ENCODE results near the gene P3H4.

Gene P3H4

DNA sequence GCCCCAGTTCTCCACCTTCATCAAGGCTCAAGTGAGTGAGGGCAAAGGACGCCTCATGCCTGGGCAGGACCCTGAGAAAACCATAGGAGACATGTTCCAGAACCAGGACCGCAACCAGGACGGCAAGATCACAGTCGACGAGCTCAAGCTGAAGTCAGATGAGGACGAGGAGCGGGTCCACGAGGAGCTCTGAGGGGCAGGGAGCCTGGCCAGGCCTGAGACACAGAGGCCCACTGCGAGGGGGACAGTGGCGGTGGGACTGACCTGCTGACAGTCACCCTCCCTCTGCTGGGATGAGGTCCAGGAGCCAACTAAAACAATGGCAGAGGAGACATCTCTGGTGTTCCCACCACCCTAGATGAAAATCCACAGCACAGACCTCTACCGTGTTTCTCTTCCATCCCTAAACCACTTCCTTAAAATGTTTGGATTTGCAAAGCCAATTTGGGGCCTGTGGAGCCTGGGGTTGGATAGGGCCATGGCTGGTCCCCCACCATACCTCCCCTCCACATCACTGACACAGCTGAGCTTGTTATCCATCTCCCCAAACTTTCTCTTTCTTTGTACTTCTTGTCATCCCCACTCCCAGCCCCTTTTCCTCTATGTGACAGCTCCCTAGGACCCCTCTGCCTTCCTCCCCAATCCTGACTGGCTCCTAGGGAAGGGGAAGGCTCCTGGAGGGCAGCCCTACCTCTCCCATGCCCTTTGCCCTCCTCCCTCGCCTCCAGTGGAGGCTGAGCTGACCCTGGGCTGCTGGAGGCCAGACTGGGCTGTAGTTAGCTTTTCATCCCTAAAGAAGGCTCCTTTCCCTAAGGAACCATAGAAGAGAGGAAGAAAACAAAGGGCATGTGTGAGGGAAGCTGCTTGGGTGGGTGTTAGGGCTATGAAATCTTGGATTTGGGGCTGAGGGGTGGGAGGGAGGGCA lies 10.7 kb upstream of the P3H4 start:
- no peak; the same call in none of the 3 replicates for ATAC-seq
- TF ChIP-seq RARB (CRISPR knock-in tag; IDR thresholded peaks at IDR 0.05) (no peak), PPARA (CRISPR knock-in tag; IDR thresholded peaks at IDR 0.05; ENCODE audit: borderline replicate concordance) (no peak), ZC3H10 (CRISPR knock-in tag; IDR thresholded peaks at IDR 0.05) (no peak), ESRRG (CRISPR knock-in tag; IDR thresholded peaks at IDR 0.05) (no peak), CSRNP3 (CRISPR knock-in tag; IDR thresholded peaks at IDR 0.05) (no peak), ARNTL (CRISPR knock-in tag; IDR thresholded peaks at IDR 0.05; ENCODE audit: borderline replicate concordance, low read depth) (no peak), POU6F1 (CRISPR knock-in tag; IDR thresholded peaks at IDR 0.05; ENCODE audit: borderline replicate concordance, low read depth) (no peak), ZNF70 (CRISPR knock-in tag; IDR thresholded peaks at IDR 0.05) (no peak), CSDC2 (CRISPR knock-in tag; IDR thresholded peaks at IDR 0.05) (no peak), ZNF8 (CRISPR knock-in tag; IDR thresholded peaks at IDR 0.05) (no peak), ISL1 (CRISPR knock-in tag; IDR thresholded peaks at IDR 0.05) (no peak)

- no peak for ATAC-seq
- no peak for TF ChIP-seq PPARA (CRISPR knock-in tag; IDR thresholded peaks at IDR 0.05; ENCODE audit: borderline replicate concordance)
- TF ChIP-seq ZNF70 (CRISPR knock-in tag; IDR thresholded peaks at IDR 0.05), result no peak
- TF ChIP-seq OSR1 (CRISPR knock-in tag; IDR thresholded peaks at IDR 0.05), result no peak
- no peak for TF ChIP-seq ZC3H10 (CRISPR knock-in tag; IDR thresholded peaks at IDR 0.05)
- no peak for TF ChIP-seq POU6F1 (CRISPR knock-in tag; IDR thresholded peaks at IDR 0.05; ENCODE audit: borderline replicate concordance, low read depth)
- no peak for TF ChIP-seq ZNF565 (CRISPR knock-in tag; conservative IDR thresholded peaks at IDR 0.05; ENCODE audit: low read depth)
- TF ChIP-seq TSHZ2 (CRISPR knock-in tag; IDR thresholded peaks at IDR 0.05), result no peak
- TF ChIP-seq, protein P1, sequence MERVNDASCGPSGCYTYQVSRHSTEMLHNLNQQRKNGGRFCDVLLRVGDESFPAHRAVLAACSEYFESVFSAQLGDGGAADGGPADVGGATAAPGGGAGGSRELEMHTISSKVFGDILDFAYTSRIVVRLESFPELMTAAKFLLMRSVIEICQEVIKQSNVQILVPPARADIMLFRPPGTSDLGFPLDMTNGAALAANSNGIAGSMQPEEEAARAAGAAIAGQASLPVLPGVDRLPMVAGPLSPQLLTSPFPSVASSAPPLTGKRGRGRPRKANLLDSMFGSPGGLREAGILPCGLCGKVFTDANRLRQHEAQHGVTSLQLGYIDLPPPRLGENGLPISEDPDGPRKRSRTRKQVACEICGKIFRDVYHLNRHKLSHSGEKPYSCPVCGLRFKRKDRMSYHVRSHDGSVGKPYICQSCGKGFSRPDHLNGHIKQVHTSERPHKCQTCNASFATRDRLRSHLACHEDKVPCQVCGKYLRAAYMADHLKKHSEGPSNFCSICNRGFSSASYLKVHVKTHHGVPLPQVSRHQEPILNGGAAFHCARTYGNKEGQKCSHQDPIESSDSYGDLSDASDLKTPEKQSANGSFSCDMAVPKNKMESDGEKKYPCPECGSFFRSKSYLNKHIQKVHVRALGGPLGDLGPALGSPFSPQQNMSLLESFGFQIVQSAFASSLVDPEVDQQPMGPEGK (CRISPR knock-in tag; IDR thresholded peaks at IDR 0.05; ENCODE audit: borderline replicate concordance), result no peak
- TF ChIP-seq TCF4 (CRISPR knock-in tag; IDR thresholded peaks at IDR 0.05; ENCODE audit: borderline replicate concordance), result no peak
- TF ChIP-seq ZFP3 (CRISPR knock-in tag; IDR thresholded peaks at IDR 0.05), result no peak
- no peak for TF ChIP-seq RARB (CRISPR knock-in tag; IDR thresholded peaks at IDR 0.05)
- no peak for TF ChIP-seq ZFP30 (CRISPR knock-in tag; IDR thresholded peaks at IDR 0.05)
- TF ChIP-seq ESRRG (CRISPR knock-in tag; IDR thresholded peaks at IDR 0.05), result no peak
- no peak for TF ChIP-seq ZNF8 (CRISPR knock-in tag; IDR thresholded peaks at IDR 0.05)
- TF ChIP-seq CSDC2 (CRISPR knock-in tag; IDR thresholded peaks at IDR 0.05), result no peak
- TF ChIP-seq ISL1 (CRISPR knock-in tag; IDR thresholded peaks at IDR 0.05), result no peak
- TF ChIP-seq BACH2 (CRISPR knock-in tag; IDR thresholded peaks at IDR 0.05; ENCODE audit: borderline replicate concordance), result no peak
- TF ChIP-seq TOX (CRISPR knock-in tag; IDR thresholded peaks at IDR 0.05; ENCODE audit: borderline replicate concordance), result no peak
- TF ChIP-seq, protein P2, sequence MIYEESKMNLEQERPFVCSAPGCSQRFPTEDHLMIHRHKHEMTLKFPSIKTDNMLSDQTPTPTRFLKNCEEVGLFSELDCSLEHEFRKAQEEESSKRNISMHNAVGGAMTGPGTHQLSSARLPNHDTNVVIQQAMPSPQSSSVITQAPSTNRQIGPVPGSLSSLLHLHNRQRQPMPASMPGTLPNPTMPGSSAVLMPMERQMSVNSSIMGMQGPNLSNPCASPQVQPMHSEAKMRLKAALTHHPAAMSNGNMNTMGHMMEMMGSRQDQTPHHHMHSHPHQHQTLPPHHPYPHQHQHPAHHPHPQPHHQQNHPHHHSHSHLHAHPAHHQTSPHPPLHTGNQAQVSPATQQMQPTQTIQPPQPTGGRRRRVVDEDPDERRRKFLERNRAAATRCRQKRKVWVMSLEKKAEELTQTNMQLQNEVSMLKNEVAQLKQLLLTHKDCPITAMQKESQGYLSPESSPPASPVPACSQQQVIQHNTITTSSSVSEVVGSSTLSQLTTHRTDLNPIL (CRISPR knock-in tag; IDR thresholded peaks at IDR 0.05; ENCODE audit: low read depth), result no peak
- TF ChIP-seq SNAI2 (CRISPR knock-in tag; IDR thresholded peaks at IDR 0.05), result no peak
These were observed 10.0 kb upstream of the P3H4 start for GRCh38 chr17:41821776-41822175.

Measured in SK-N-SH treated with all-trans-retinoic acid at 6 μM for 48 hours (cell line).